SK-MEL-5 (cell line): ENCODE data around the gene UBR3. TPM values are rescaled to one million over a fixed set of nuclear protein-coding genes. Genes with fewer than 3 reads are reported as not detected.
"Not testable (repeated sequence)": the region's sequence is repeated elsewhere in the genome, so short reads cannot be mapped to it uniquely, and the experiment has no call there.

Source experiments
- DNase-seq: peaks from one replicate; pipeline ENCODE4 v3.0.0-alpha.2; 2016; ENCODE audit warnings: low read depth, low spot score
- in situ Hi-C: cut with HindIII; loops from 2 replicates; pipeline ENCODE4 v1.10.0; 2016; ENCODE audit warnings: low sequenced_read_pairs, high pct_unique_total_duplicates, low pct_unique_long_range_greater_than_20kb
- total RNA-seq: library from RNA; depleted of rRNA; stranded (reverse); fragments of >200 nt; shearing (Covaris generic); gene quantifications from 2 replicates; pipeline ENCODE4 v1.2.3, GENCODE V29; 2014

UBR3 gene
- total RNA-seq, 1 experiment from 2014 or later, result 14.7 TPM

- no peak for DNase-seq
- in situ Hi-C loops, result no loop called here
Observed at GRCh38 chr2:170090229-170090628, 263.0 kb downstream of the UBR3 start.

- in situ Hi-C loops, result no loop called here
- DNase-seq, result no peak
Observed at GRCh38 chr2:170091436-170091835, 264.2 kb downstream of the UBR3 start.

GRCh38 chr2:170092436-170093060, 265.3 kb downstream of the UBR3 start:
- in situ Hi-C loops, result no loop called here
- DNase-seq, result no peak

GRCh38 chr2:170095380-170095779, 268.1 kb downstream of the UBR3 start:
- in situ Hi-C loops, result no loop called here
- DNase-seq, result no peak

DNA sequence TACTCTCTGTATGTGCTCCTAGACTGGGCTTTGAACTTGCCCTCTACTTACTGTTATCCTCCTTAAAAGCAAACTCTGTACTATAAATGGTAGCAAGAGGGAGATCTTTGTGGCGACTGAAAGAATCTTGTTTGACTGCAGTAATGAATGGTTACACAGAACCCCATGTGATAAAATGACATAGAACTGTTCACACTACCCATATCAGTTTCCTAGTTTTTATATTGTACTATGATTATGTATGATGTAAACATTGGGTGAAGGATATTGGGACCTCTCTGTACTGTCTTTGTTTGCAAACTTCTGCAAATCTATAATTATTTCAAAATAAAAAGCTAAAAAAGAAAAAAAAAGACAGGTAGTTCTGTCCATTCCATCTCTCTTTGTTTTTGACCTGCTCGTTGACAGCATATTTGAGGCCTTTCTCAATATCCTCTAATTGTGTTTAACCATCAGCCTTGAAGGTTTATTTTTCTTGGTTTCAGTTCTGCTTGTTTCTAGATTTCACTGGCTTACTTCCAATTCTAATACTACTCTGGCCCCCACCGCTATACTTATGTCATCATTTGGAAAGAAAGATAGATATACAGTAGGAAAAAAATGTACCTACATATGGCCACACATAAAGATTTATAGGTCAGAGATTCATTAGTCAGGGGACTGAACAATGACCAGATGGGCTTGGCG, 271.5 kb downstream of the UBR3 start:
- DNase-seq, result no peak
- in situ Hi-C loops, result no loop called here

GRCh38 chr2:170101789-170102188, 274.5 kb downstream of the UBR3 start:
- no peak for DNase-seq
- in situ Hi-C loops, result no loop called here

DNA sequence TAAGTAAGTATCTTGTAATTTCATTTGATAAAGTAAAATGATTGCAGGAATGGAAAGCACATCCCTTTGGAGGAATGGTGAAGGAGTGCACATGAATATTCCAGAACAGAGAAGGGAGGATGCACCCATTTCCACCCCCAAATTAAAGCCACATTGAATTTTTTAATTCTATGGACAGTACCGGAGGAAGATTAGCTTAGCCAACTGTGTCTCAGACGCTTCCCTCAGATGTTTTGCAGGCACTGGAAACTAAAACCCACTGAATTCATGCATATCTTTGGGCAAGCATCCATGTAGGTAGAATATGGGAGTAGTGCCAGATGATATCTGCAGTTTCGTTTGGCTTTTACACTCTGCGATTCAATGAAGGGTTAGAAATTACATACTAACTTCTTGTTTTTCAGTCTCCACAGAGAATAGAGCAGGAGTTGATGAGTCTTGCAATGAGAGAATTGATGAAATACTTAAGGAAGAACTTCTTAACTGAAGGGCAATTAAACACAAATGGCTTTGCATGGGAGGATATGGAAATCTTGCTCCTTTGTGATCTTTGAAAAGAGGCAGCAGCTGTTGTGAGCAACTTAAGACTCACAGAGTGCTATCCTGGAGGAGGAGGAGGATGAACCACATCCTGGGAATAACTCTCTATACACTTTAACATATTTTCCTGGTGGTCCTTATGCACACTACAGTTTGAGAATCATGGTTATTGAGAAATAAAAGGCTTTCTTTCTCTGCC, 279.0 kb downstream of the UBR3 start:
- no peak for DNase-seq

DNA sequence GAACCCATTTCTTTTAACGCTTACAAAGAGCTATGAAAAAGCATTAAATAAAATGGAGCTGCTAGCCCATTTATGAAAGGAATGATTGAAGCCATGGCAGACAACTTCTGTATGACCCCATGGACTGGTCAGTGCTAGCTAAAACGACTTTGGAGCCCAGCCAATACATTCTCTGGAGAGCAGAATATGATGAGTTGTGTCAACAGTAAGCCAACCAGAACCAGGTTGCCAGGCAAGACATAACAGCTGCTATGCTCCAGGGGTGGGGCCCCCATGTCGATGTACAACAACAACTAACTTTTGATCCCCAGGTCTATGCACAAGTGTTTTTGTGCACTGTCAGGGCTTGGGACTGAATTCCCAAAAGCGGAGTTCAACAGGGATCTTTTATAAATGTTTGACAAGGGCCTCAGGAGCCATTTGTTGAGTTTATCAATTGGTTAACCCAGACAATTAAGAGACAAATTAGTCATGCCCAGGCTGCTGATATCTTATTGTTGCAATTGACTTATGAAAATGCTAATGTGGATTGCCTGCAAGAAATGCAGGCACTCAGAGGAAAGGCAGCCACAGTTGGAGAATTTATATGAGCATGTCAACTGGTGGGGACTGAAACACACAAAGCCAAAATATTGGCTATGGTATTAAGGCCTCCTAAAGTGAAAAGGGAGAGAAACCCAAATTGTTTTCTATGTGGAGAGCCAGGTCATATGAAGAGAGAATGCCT, 286.1 kb downstream of the UBR3 start:
- in situ Hi-C loops, result no loop called here
- no peak for DNase-seq

More for the DNA sequence above, 279.0 kb downstream of the UBR3 start:
- in situ Hi-C loops, result no loop called here

- in situ Hi-C loops, result no loop called here
- DNase-seq, result peak; percentile 24
Observed at GRCh38 chr2:170115501-170116229, 288.4 kb downstream of the UBR3 start.

DNA sequence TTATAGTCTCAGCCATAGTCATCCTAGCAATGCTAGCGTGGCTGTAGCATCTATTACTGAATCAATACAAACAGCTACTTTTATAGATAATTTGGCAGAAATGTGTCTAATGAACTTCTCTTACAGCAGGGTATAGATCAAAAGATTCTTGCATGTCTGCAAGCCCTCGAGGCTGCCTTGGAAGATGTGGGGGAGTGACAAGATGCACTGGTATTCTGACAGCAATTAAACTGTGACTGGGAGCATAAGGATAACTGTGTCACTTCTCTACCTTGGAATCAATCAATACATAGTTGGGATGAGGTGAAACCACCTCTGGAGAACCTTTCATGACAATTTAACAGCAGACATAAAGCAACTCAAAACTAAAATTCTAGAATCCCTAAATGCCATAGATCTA, 291.4 kb downstream of the UBR3 start:
- in situ Hi-C loops, result no loop called here
- no peak for DNase-seq

DNA sequence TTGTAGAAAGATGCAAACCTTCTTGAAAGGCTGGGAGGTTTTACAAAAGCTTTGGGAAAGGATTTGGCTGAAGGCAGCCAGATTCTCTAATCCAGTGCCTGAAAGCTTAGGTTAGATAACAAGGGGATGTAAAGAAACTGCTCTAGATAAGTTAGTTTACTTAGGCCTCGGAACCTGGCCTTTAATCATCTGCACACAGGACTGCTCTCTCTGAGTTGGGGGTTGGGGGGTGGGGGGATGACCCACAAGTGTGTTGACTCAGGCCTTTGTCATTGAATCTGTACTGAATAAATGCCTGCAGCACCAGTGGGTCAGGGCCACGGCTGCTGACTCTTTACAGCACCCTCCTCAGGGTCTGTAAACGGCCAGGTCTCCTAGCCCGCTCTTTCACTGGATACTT, 292.1 kb downstream of the UBR3 start:
- DNase-seq, in situ Hi-C loops: not testable (repeated sequence)

GRCh38 chr2:170121689-170122088, 294.4 kb downstream of the UBR3 start:
- in situ Hi-C loops, result no loop called here
- DNase-seq, result no peak

- in situ Hi-C loops, result no loop called here
- no peak for DNase-seq
Observed at GRCh38 chr2:170122883-170123547, 295.8 kb downstream of the UBR3 start.

DNA sequence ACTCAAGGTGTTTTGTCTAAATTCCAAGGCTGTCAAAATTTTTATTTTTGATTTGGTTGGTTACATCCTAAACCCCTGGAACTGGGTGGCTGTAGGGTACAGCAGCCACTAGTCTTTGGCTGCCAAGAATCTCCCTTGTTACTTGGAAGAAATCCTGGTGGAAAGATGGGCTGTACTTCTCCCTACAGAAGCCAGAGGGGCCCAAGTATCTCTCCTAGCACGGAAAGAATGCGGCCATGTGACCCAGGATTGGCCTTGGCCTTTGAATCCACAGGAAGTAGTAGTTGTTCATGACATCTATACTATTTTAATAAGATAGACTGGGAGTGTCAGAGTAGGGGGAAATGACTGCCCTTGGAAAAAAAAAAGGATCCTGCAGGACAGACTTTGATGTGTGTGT, 296.3 kb downstream of the UBR3 start:
- DNase-seq, result peak; percentile 17

DNA sequence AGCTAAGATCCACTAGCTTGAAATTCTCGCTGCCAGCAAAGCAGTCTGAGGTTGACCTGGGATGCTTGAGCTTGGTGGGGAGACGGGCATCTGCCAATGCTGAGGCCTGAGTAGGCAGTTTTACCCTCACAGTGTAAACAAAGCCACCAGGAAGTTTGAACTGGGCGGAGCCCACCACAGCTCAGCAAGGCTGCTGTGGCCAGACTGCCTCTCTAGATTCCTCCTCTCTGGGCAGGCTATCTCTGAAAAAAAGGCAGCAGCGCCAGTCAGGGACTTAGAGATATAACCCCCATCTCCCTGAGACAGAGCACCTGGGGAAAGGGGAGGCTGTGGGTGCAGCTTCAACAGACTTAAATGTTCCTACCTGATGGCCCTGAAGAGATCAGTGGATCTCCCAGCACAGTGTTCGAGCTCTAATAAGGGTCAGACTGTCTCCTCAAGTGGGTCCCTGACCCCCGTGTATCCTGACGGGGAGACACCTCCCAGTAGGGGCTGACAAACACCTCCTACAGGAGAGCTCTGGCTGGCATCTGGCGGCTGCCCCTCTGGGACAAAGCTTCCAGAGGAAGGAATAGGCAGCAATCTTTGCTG, 299.0 kb downstream of the UBR3 start:
- in situ Hi-C loops, DNase-seq: not testable (repeated sequence)

More for the DNA sequence above, 296.3 kb downstream of the UBR3 start:
- in situ Hi-C loops, result no loop called here
